Kidney (tissue), 14 donors: ENCODE data around the gene WFDC9. TPM values are rescaled to one million over a fixed set of nuclear protein-coding genes. Genes with fewer than 3 reads are reported as not detected.
A peak's percentile ranks its signal among the peaks of the same experiment; 100 is the strongest.

Source experiments
- DNase-seq, 5 donors: peaks; one replicate each; pipeline ENCODE4 v3.0.0-alpha.2; 2013 to 2020
- FAIRE-seq: peaks from 2 replicates; lab custom pipeline; 2012; peaks lifted over from hg19 to GRCh38; lab: Jason Lieb, UNC
- H3K27ac ChIP-seq, 2 donors: one replicate each; pipeline ENCODE4 v1.7.0; 2013; ENCODE audit warnings: low read depth in 2 of 2, low read length in 2 of 2, inconsistent platforms in 1 of 2
- H3K27me3 ChIP-seq: one replicate; pipeline ENCODE4 v1.7.1; 2013; ENCODE audit warnings: low read length, inconsistent platforms; ENCODE audit not compliant: control insufficient read depth, insufficient read depth
- H3K36me3 ChIP-seq, 3 donors: one replicate each; pipeline versions ENCODE4 v1.7.0 to v1.7.1; 2013; ENCODE audit warnings: low read length in 3 of 3, control low read depth in 1 of 3, inconsistent platforms in 1 of 3; ENCODE audit not compliant: insufficient read depth in 3 of 3, control insufficient read depth in 2 of 3
- H3K4me1 ChIP-seq, 3 donors: one replicate each; pipeline versions ENCODE4 v1.7.0 to v1.7.1; 2013; ENCODE audit warnings: low read length in 3 of 3, inconsistent platforms in 1 of 3, low read depth in 1 of 3; ENCODE audit not compliant: control insufficient read depth in 2 of 3, insufficient read depth in 2 of 3
- H3K4me3 ChIP-seq, 3 donors: one replicate each; pipeline versions ENCODE4 v1.7.0 to v1.8.1; 2013; ENCODE audit warnings: low read length in 3 of 3, control low read depth in 1 of 3, inconsistent platforms in 1 of 3
- H3K9ac ChIP-seq, 3 donors: one replicate each; pipeline versions ENCODE4 v1.7.0 to v1.7.1; 2013; ENCODE audit warnings: low read length in 3 of 3, control low read depth in 1 of 3, inconsistent platforms in 1 of 3
- H3K9me3 ChIP-seq, 3 donors: one replicate each; pipeline versions ENCODE4 v1.7.0 to v1.7.1; 2013; ENCODE audit warnings: low read length in 3 of 3, control low read depth in 1 of 3, inconsistent platforms in 1 of 3; ENCODE audit not compliant: control insufficient read depth in 2 of 3, insufficient read depth in 1 of 3
- intact Hi-C: fragments of 100-400 bp; cut with DNase I; formaldehyde crosslinking; loops from one replicate; pipeline ENCODE4 v1.11.1; 2022
- polyA plus RNA-seq: library from polyadenylated mRNA; stranded (reverse); fragments of 350-450 nt; fragmentation: Illumina TruSeq; extraction: RNeasy Lipid Tissue Mini Kit (QIAGEN cat#74804); gene quantifications from one replicate; pipeline ENCODE4 v1.2.3, GENCODE V29; 2014; ENCODE audit warnings: low read depth, low replicate concordance; ENCODE audit not compliant: insufficient read depth
- total RNA-seq: library from RNA; stranded (reverse); fragmentation: NEBNext Ultra II Directional; extraction: Animal tissue kit (Norgen Biotek cat#: 25700); gene quantifications from one replicate; pipeline ENCODE4 v1.2.1, GENCODE V29; 2021
- TF ChIP-seq, protein P1 (sequence below): IDR thresholded peaks from 3 replicates; pipeline ENCODE4 v1.5.1; 2012; ENCODE audit warnings: mild to moderate bottlenecking, moderate library complexity, borderline replicate concordance; ENCODE audit not compliant: insufficient read depth; ENCODE audit errors: extremely low read depth
- donor health status: control.
- donor health status: control.
- donor health status: control.
- donor health status: control.
- donor health status: control.
- donor health status: DM: yes; HTN: yes; CAD: no.
- donor health status: Normal renal cell carcinoma (clear cell type).

The WFDC9 gene
- total and polyA plus RNA-seq, 2 donors from 2014 or later: not detected

DNA sequence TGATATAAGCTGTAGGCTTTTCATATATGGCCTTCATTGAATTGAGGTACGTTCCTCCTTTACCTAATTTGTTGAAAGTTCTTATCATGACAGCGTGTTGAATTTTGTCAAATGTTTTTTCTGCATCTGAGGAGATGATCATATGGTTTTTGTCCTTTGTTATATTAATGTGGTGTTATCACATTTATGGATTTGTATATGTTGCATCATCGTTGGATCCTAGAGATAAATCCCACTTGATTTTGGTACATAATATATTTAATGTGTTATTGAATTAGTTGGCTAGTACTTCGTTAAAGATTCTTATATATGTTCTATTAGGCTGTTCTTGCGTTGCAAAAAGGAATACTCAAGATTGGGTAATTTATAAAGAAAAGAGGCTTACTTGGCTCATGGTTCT, 8.6 kb upstream of the WFDC9 start:
- no peak for DNase-seq
- intact Hi-C loops: no loop called here

GRCh38 chr20:45636513-45636912, 5.4 kb upstream of the WFDC9 start:
- Histone ChIP-seq H3K4me1 (no peaks in the 10 kb centered on the region), H3K9me3 (no peaks in the 10 kb centered on the region), H3K9ac (no peak overlapping the region), H3K27me3 (no peaks in the 10 kb centered on the region), H3K27ac (no peak overlapping the region), H3K4me3 (no peak overlapping the region), H3K36me3 (no peaks in the 10 kb centered on the region)
- DNase-seq (no peak), FAIRE-seq (no peak)
- intact Hi-C loops: no loop called here
- TF ChIP-seq, protein P1, sequence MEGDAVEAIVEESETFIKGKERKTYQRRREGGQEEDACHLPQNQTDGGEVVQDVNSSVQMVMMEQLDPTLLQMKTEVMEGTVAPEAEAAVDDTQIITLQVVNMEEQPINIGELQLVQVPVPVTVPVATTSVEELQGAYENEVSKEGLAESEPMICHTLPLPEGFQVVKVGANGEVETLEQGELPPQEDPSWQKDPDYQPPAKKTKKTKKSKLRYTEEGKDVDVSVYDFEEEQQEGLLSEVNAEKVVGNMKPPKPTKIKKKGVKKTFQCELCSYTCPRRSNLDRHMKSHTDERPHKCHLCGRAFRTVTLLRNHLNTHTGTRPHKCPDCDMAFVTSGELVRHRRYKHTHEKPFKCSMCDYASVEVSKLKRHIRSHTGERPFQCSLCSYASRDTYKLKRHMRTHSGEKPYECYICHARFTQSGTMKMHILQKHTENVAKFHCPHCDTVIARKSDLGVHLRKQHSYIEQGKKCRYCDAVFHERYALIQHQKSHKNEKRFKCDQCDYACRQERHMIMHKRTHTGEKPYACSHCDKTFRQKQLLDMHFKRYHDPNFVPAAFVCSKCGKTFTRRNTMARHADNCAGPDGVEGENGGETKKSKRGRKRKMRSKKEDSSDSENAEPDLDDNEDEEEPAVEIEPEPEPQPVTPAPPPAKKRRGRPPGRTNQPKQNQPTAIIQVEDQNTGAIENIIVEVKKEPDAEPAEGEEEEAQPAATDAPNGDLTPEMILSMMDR: no peak

More for the DNA sequence above, 8.6 kb upstream of the WFDC9 start:
- Histone ChIP-seq H3K4me3 (no peak overlapping the region), H3K36me3 (no peaks in the 10 kb centered on the region), H3K27me3 (no peaks in the 10 kb centered on the region), H3K9me3 (no peaks in the 10 kb centered on the region), H3K4me1 (no peaks in the 10 kb centered on the region), H3K9ac (no peak overlapping the region), H3K27ac (no peak overlapping the region)
- TF ChIP-seq, protein P1: no peak
- FAIRE-seq: no peak

DNA sequence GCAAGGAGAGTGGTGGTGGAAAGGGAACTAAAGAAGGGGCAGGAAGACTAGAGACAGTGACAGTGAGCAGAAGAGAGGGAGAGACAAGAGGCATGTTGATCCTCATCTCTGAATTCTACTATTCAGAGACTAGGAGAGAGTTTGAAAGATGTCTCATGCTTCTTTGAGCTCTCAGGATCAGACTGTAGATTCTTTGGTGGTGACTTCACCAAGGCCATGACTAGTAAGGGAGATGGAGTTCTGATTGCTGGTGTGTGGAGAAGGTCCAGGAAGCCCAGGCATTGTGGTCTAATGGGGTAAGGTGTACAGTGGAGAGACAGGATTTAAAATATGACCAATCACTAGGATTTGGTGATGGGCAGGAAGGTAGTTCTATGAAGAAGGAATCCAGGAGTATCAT, 713 bp downstream of the WFDC9 start:
- TF ChIP-seq, protein P1: no peak
- H3K27me3 ChIP-seq: no peaks in the 10 kb centered on the region
- H3K9ac ChIP-seq: no peak overlapping the region
- no peaks in the 10 kb centered on the region for H3K4me1 ChIP-seq
- no peak for DNase-seq
- intact Hi-C loops: no loop called here
- no peaks in the 10 kb centered on the region for H3K36me3 ChIP-seq
- no peak overlapping the region for H3K4me3 ChIP-seq
- H3K27ac ChIP-seq: no peak overlapping the region
- FAIRE-seq: no peak
- no peaks in the 10 kb centered on the region for H3K9me3 ChIP-seq

DNA sequence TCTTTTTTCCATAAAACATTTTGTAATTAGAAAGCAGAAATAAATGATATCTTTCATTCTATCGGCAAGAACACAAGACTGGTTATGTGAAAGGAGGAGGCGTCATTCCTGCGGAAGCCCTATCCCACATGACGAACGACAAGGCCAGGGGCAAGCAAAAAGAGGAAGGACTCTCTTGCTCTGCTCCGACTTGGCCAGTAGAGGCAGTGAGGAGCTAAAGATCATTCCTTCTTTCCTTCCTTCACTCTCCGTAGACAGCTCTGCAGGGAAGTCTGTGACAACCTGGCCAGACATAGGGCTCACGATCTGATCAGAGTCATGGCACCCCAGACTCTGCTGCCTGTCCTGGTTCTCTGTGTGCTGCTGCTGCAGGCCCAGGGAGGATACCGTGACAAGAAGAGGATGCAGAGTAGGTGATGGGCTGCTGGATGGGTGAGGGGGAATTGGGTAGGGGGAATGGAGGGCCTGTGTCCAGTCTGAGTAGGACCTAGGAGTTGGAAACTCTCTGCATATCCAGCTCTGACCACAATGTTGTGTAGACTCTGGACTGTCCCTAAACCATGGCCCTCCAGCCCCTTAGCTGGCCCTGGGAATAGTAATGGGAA, 1.5 kb downstream of the WFDC9 start, which contains the start of gene WFDC10A:
Gene WFDC10A, plus strand, starts transcription at position 244 of the 605 bp plus-strand sequence. Its CDS starts 75 bp downstream, at position 319.
- Histone ChIP-seq H3K9me3 (no peaks in the 10 kb centered on the region), H3K27me3 (no peaks in the 10 kb centered on the region), H3K9ac (no peak within 1 kb of the TSS), H3K4me3 (no peak within 1 kb of the TSS), H3K4me1 (no peaks in the 10 kb centered on the region), H3K27ac (no peak within 1 kb of the TSS), H3K36me3 (no peaks in the 10 kb centered on the region)
- TF ChIP-seq, protein P1: peak; percentile 35
- intact Hi-C loops: no loop called here
- FAIRE-seq (no peak), DNase-seq (peak in 2 of 5 donors; percentile 22 to 44)
